MCF 10A (cell line): ENCODE data around the gene EPHB1. TPM values are rescaled to one million over a fixed set of nuclear protein-coding genes. Genes with fewer than 3 reads are reported as not detected.

Experiments used
- BruUV-seq: library from RNA; stranded (reverse); fragments of 400-500 nt; replicated peaks from 2 replicates; lab custom pipeline; 2021; lab: Mats Ljungman, UMichigan
- CTCF ChIA-PET: fragments of 300-600 bp; sonication (Branson Sonifier 250); formaldehyde crosslinking; extraction: SDS; loops from one replicate; lab custom pipeline; 2021; ENCODE audit warnings: antibody characterized with exemption, inconsistent platforms; lab: Yijun Ruan, JAX
- POLR2A ChIA-PET: fragments of 300-600, 350-650 bp; sonication (Branson Sonifier 250); formaldehyde crosslinking; extraction: SDS; loops from one replicate; lab custom pipeline; 2020; ENCODE audit warnings: antibody characterized with exemption, inconsistent platforms; lab: Yijun Ruan, JAX
- DNase-seq: peaks from one replicate; pipeline ENCODE4 v3.0.0-alpha.2; 2018; ENCODE audit not compliant: unreplicated experiment
- H3K27ac Mint-ChIP-seq: one replicate; pipeline ENCODE4 v1.8.0; 2022; ENCODE audit warnings: mild to moderate bottlenecking, low read depth, mixed read lengths; ENCODE audit not compliant: unreplicated experiment
- H3K27me3 Mint-ChIP-seq: one replicate; pipeline ENCODE4 v1.8.0; 2022; ENCODE audit warnings: mixed read lengths; ENCODE audit not compliant: insufficient read depth, unreplicated experiment
- H3K36me3 Mint-ChIP-seq: one replicate; pipeline ENCODE4 v1.8.0; 2022; ENCODE audit warnings: mild to moderate bottlenecking, moderate library complexity, mixed read lengths; ENCODE audit not compliant: insufficient read depth, unreplicated experiment
- H3K4me1 Mint-ChIP-seq: one replicate; pipeline ENCODE4 v1.8.0; 2022; ENCODE audit warnings: mixed read lengths; ENCODE audit not compliant: insufficient read depth, unreplicated experiment
- H3K4me3 Mint-ChIP-seq: one replicate; pipeline ENCODE4 v1.8.0; 2022; ENCODE audit warnings: mild to moderate bottlenecking, moderate library complexity, mixed read lengths; ENCODE audit not compliant: unreplicated experiment
- H3K9me3 Mint-ChIP-seq: one replicate; pipeline ENCODE4 v1.8.0; 2022; ENCODE audit warnings: mixed read lengths; ENCODE audit not compliant: unreplicated experiment
- CTCF ChIP-seq: fragments of 200-600 bp; IDR thresholded peaks from one replicate; pipeline ENCODE4 v1.8.0; 2022; ENCODE audit warnings: antibody characterized with exemption, mild to moderate bottlenecking; ENCODE audit not compliant: unreplicated experiment
- intact Hi-C: fragments of 100-400 bp; cut with micrococcal nuclease; formaldehyde crosslinking; loops from 2 replicates; pipeline ENCODE4 v1.14.1; 2022
- total RNA-seq: library from RNA; stranded (reverse); gene quantifications from 2 replicates; pipeline ENCODE4 v1.2.3, GENCODE V29; 2022

Gene EPHB1
- total RNA-seq, 1 experiment from 2014 or later = not detected

GRCh38 chr3:135199137-135199536 is 404.1 kb downstream of the EPHB1 start:
- Mint-ChIP-seq H3K36me3 (peaks cover 4% of the 10 kb centered on the region), H3K4me3 (no peak overlapping the region), H3K9me3 (peaks cover 17% of the 10 kb centered on the region), H3K27ac (no peak overlapping the region), H3K4me1 (no peaks in the 10 kb centered on the region), H3K27me3 (no peaks in the 10 kb centered on the region)
- POLR2A ChIA-PET = no interaction called here
- CTCF ChIA-PET = no interaction called here
- DNase-seq = no peak
- intact Hi-C loops = no loop called here
- TF ChIP-seq CTCF = no peak
- BruUV-seq = no TSS peak

GRCh38 chr3:135203026-135203425 is 408.0 kb downstream of the EPHB1 start:
- CTCF ChIA-PET = no interaction called here
- H3K9me3 Mint-ChIP-seq = peaks cover 29% of the 10 kb centered on the region
- no peaks in the 10 kb centered on the region for H3K4me1 Mint-ChIP-seq
- H3K27ac Mint-ChIP-seq = no peak overlapping the region
- no peak overlapping the region for H3K4me3 Mint-ChIP-seq
- POLR2A ChIA-PET = no interaction called here
- no peak for DNase-seq
- intact Hi-C loops = no loop called here
- peaks cover 4% of the 10 kb centered on the region for H3K36me3 Mint-ChIP-seq
- BruUV-seq = no TSS peak
- no peaks in the 10 kb centered on the region for H3K27me3 Mint-ChIP-seq
- no peak for TF ChIP-seq CTCF

GRCh38 chr3:135213213-135213612 is 418.2 kb downstream of the EPHB1 start:
- no peak for DNase-seq
- Mint-ChIP-seq H3K27me3 (no peaks in the 10 kb centered on the region), H3K27ac (no peak overlapping the region), H3K36me3 (no peaks in the 10 kb centered on the region), H3K4me1 (no peaks in the 10 kb centered on the region), H3K4me3 (no peak overlapping the region), H3K9me3 (peaks cover 68% of the 10 kb centered on the region)
- no peak for TF ChIP-seq CTCF
- intact Hi-C loops = no loop called here
- POLR2A ChIA-PET = no interaction called here
- CTCF ChIA-PET = no interaction called here
- no TSS peak for BruUV-seq

- H3K27ac Mint-ChIP-seq = no peak overlapping the region
- TF ChIP-seq CTCF = no peak
- ChIA-PET CTCF (no interaction called here), POLR2A (interaction anchor here (0.7 kb wide), 1 partner anchor 365 kb away, joined by 3 read pairs; no protein-coding TSS in a partner anchor)
- no peaks in the 10 kb centered on the region for H3K36me3 Mint-ChIP-seq
- H3K4me3 Mint-ChIP-seq = no peak overlapping the region
- intact Hi-C loops = no loop called here
- no peaks in the 10 kb centered on the region for H3K27me3 Mint-ChIP-seq
- no peaks in the 10 kb centered on the region for H3K4me1 Mint-ChIP-seq
- DNase-seq = no peak
- peaks cover 70% of the 10 kb centered on the region for H3K9me3 Mint-ChIP-seq
- no TSS peak for BruUV-seq
Observed at GRCh38 chr3:135213822-135214221, 418.8 kb downstream of the EPHB1 start.
